ENCODE results near the gene SLC1A7. TPM values are rescaled to one million over a fixed set of nuclear protein-coding genes. Genes with fewer than 3 reads are reported as not detected.

SLC1A7 gene
- polyA plus RNA-seq, 1 donor (not counting 4 experiments of a cell fraction or from before 2014, with no cell fraction given), result not detected

DNA sequence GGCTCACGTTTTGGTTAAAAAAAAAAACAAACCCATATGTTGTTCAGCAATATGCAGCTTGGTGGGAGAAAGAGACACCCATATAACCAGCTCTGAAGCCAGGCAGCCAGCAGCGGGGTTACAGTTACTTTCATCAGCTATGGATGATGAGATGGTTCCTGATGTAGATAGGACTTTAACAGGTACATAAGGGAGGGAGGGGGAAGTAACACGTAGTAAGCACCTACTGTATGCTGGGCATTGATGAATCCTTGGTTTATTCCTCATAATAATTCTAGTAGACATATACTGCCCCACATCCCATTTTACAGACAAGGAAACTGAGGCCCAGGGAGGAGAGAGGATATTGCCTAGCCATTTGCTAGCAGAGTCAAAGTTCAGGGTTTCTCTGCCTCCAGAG, 2.0 kb downstream of the SLC1A7 start:
- H3K4me2 ChIP-seq (ENCODE audit: control insufficient read depth, extremely low read depth, insufficient read depth, low read depth, low read length), result no peak overlapping the region
- H3K9ac ChIP-seq (ENCODE audit: control insufficient read depth, extremely low read depth, insufficient read depth, low read length), result no peak overlapping the region
- no peaks in the 10 kb centered on the region for H3K36me3 ChIP-seq (ENCODE audit: control insufficient read depth in 2 of 2, extremely low read depth in 1 of 2, insufficient read depth in 2 of 2, low read length in 2 of 2)
- peaks cover 3% of the 10 kb centered on the region for H3K27me3 ChIP-seq (ENCODE audit: control insufficient read depth, extremely low read depth, insufficient read depth, low read length)
- no peaks in the 10 kb centered on the region for H3K9me3 ChIP-seq (ENCODE audit: control insufficient read depth, low read depth, low read length)
- DNase-seq (ENCODE audit: low read depth, low spot score) (no peak), FAIRE-seq (no peak)
- no peaks in the 10 kb centered on the region for H3K9me1 ChIP-seq (ENCODE audit: control insufficient read depth, extremely low read depth, insufficient read depth, low read length)
- H4K20me1 ChIP-seq (ENCODE audit: control insufficient read depth, extremely low read depth, insufficient read depth, low read length), result no peaks in the 10 kb centered on the region
- H3K4me1 ChIP-seq (ENCODE audit: control insufficient read depth, extremely low read depth, insufficient read depth, low read length), result no peaks in the 10 kb centered on the region
- H3K79me2 ChIP-seq (ENCODE audit: control insufficient read depth, insufficient read depth, low read length), result no peaks in the 10 kb centered on the region
- no peak overlapping the region for H2AFZ ChIP-seq (ENCODE audit: control insufficient read depth, low read length)
- TF ChIP-seq, protein P1, sequence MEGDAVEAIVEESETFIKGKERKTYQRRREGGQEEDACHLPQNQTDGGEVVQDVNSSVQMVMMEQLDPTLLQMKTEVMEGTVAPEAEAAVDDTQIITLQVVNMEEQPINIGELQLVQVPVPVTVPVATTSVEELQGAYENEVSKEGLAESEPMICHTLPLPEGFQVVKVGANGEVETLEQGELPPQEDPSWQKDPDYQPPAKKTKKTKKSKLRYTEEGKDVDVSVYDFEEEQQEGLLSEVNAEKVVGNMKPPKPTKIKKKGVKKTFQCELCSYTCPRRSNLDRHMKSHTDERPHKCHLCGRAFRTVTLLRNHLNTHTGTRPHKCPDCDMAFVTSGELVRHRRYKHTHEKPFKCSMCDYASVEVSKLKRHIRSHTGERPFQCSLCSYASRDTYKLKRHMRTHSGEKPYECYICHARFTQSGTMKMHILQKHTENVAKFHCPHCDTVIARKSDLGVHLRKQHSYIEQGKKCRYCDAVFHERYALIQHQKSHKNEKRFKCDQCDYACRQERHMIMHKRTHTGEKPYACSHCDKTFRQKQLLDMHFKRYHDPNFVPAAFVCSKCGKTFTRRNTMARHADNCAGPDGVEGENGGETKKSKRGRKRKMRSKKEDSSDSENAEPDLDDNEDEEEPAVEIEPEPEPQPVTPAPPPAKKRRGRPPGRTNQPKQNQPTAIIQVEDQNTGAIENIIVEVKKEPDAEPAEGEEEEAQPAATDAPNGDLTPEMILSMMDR (optimal IDR thresholded peaks at IDR 0.05 in 1 of 3, IDR thresholded peaks at IDR 0.05 in 1 of 3, conservative IDR thresholded peaks at IDR 0.05 in 1 of 3; ENCODE audit: extremely low read depth in 1 of 3, insufficient read depth in 2 of 3, low read length in 3 of 3), result no peak
- no peak for TF ChIP-seq EZH2 (IDR thresholded peaks at IDR 0.05; ENCODE audit: low read length)
- dilution Hi-C loops (cut with MboI; ENCODE audit: extremely low pct_ligation_motif_present, low sequenced_read_pairs), result no loop called here
- H3K27ac ChIP-seq (ENCODE audit: control insufficient read depth, insufficient read depth, low read length), result no peak overlapping the region
- no peak overlapping the region for H3K4me3 ChIP-seq (ENCODE audit: control insufficient read depth in 2 of 3, extremely low read depth in 1 of 3, insufficient read depth in 2 of 3, low read depth in 1 of 3, low read length in 3 of 3)

DNA sequence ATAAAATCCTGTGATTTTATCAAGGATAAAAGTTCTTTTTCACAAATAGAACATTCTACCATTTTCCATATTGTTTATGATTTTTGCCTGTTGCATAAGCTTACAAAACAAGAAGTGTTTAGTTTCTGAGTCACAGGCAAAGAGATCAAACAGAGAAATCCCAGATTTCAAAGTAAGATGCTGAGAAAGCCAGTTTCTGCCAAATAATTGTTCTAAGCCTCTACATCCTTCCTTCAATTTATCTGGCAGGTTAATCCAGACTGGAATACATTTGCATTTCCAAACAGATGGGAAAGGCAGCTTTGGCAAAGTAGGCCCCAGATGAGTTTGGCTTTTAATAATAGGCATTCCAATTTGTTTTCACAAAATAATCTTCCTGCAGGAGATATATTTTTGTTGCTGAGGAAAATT, 2.5 kb downstream of the SLC1A7 start:
- TF ChIP-seq, protein P1 (optimal IDR thresholded peaks at IDR 0.05 in 1 of 3, IDR thresholded peaks at IDR 0.05 in 1 of 3, conservative IDR thresholded peaks at IDR 0.05 in 1 of 3; ENCODE audit: extremely low read depth in 1 of 3, insufficient read depth in 2 of 3, low read length in 3 of 3), result no peak
- TF ChIP-seq EZH2 (IDR thresholded peaks at IDR 0.05; ENCODE audit: low read length), result no peak
- no peaks in the 10 kb centered on the region for H3K4me1 ChIP-seq (ENCODE audit: control insufficient read depth, extremely low read depth, insufficient read depth, low read length)
- no peaks in the 10 kb centered on the region for H3K36me3 ChIP-seq (ENCODE audit: control insufficient read depth in 2 of 2, extremely low read depth in 1 of 2, insufficient read depth in 2 of 2, low read length in 2 of 2)
- no peak overlapping the region for H3K4me2 ChIP-seq (ENCODE audit: control insufficient read depth, extremely low read depth, insufficient read depth, low read depth, low read length)
- H2AFZ ChIP-seq (ENCODE audit: control insufficient read depth, low read length), result no peak overlapping the region
- FAIRE-seq (no peak), DNase-seq (ENCODE audit: low read depth, low spot score) (no peak)
- H3K27me3 ChIP-seq (ENCODE audit: control insufficient read depth, extremely low read depth, insufficient read depth, low read length), result peaks cover 3% of the 10 kb centered on the region
- dilution Hi-C loops (cut with MboI; ENCODE audit: extremely low pct_ligation_motif_present, low sequenced_read_pairs), result no loop called here
- no peaks in the 10 kb centered on the region for H3K9me3 ChIP-seq (ENCODE audit: control insufficient read depth, low read depth, low read length)
- no peak overlapping the region for H3K4me3 ChIP-seq (ENCODE audit: control insufficient read depth in 2 of 3, extremely low read depth in 1 of 3, insufficient read depth in 2 of 3, low read depth in 1 of 3, low read length in 3 of 3)
- no peaks in the 10 kb centered on the region for H4K20me1 ChIP-seq (ENCODE audit: control insufficient read depth, extremely low read depth, insufficient read depth, low read length)
- H3K9ac ChIP-seq (ENCODE audit: control insufficient read depth, extremely low read depth, insufficient read depth, low read length), result no peak overlapping the region
- no peak overlapping the region for H3K27ac ChIP-seq (ENCODE audit: control insufficient read depth, insufficient read depth, low read length)
- no peaks in the 10 kb centered on the region for H3K79me2 ChIP-seq (ENCODE audit: control insufficient read depth, insufficient read depth, low read length)
- H3K9me1 ChIP-seq (ENCODE audit: control insufficient read depth, extremely low read depth, insufficient read depth, low read length), result no peaks in the 10 kb centered on the region

Data from keratinocyte (primary cell).